Activated T-cell treated with anti-CD3 and anti-CD28 coated beads for 48 hours (primary cell): ENCODE data around the gene PPP1R14B.
A peak's percentile ranks its signal among the peaks of the same experiment; 100 is the strongest.

Experiments
- DNase-seq: peaks from one replicate; pipeline ENCODE4 v3.0.0-alpha.2; 2020; ENCODE audit warnings: low read depth

Gene PPP1R14B

GRCh38 chr11:64210301-64211020 lies 36.3 kb downstream of the PPP1R14B start:
- DNase-seq, result no peak

GRCh38 chr11:64209563-64209843 lies 37.2 kb downstream of the PPP1R14B start:
- no peak for DNase-seq

- DNase-seq, result no peak
These were observed 37.8 kb downstream of the PPP1R14B start for GRCh38 chr11:64208796-64209562.

- DNase-seq, result no peak
These were observed 38.5 kb downstream of the PPP1R14B start for GRCh38 chr11:64208086-64208795.

- DNase-seq, result peak; percentile 81
These were observed 39.3 kb downstream of the PPP1R14B start for GRCh38 chr11:64207256-64208085.

- DNase-seq, result peak; percentile 75
These were observed 40.1 kb downstream of the PPP1R14B start, which contains the start of gene FERMT3 for GRCh38 chr11:64206457-64207255. Gene FERMT3 (plus strand): TSS chr11:64206721. CDS start chr11:64207365, 644 bp downstream.

- DNase-seq, result peak; percentile 66
These were observed 42.2 kb downstream of the PPP1R14B start for GRCh38 chr11:64204464-64204989.

GRCh38 chr11:64204080-64204440 lies 42.7 kb downstream of the PPP1R14B start:
- DNase-seq, result no peak

GRCh38 chr11:64203421-64204079 lies 43.2 kb downstream of the PPP1R14B start:
- DNase-seq, result no peak

- DNase-seq, result no peak
These were observed 43.8 kb downstream of the PPP1R14B start for GRCh38 chr11:64202992-64203391.

- no peak for DNase-seq
These were observed 45.2 kb downstream of the PPP1R14B start for GRCh38 chr11:64201543-64201942.

GRCh38 chr11:64198511-64198910 lies 48.2 kb downstream of the PPP1R14B start:
- DNase-seq, result no peak

GRCh38 chr11:64196626-64197025 lies 50.1 kb downstream of the PPP1R14B start:
- DNase-seq, result no peak
